ENCODE data around the gene METRNL.
"Not testable (repeated sequence)": the region's sequence is repeated elsewhere in the genome, so short reads cannot be mapped to it uniquely, and the experiment has no call there.

Gene METRNL

DNA sequence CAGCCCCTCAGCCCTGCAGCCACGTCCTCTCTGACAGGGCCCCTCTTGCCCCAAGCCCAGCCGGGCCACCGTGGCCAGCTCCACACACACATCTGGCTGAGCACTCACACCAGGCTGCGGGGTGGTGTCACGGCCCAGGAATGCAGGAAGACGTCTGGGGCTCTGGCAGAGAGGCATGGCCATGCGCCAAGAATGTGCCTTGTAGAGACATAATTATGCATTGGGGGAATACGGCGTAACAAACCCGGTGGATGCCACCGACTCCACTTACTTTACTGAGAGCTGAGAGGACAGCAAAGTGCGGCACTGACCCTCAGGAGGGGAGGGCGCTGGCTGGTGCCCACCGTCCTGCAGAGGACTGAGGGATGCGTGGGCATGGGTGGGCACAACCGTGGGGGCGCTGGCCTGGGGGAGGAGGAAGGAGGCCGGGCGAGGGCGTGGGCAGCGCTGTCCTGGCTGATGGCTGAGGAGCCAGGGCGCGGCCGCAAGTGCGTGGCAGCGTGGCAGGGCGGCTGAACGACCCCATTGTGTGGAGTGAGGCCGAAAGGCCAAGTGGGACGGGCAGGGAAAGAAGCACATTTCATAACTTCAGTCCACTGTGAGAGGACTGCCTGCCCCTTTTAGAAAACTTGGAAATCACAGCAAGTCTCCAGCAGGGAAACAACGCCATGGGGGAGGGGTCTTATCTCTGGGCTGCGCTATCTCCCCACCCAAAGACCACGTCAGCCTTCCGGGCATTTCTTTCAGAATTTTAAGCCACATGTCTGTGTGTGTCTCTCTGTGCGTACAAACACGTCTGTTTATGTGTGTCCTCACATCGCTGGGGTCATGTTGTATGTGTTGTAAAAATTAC lies 30.6 kb downstream of the METRNL start:
- DNase-seq, result no peak

DNA sequence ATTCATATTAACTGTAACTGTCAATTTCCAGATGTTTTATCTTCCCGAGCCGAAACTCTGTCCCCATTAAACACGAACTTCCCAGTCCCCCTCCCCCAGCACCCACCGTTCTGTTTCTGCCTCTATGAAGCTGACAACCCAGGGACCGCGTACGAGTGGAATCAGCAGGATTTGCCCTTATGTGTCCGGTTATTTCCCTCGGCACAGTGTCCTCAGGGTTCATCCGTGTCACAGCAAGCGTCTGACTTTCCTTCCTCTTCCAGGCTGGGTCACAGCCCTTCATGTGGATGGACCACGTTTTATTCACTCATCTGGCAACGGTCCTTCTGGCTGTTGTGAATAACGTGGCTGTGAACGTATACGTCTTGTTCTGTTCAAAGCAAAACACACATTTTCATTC lies 31.3 kb downstream of the METRNL start:
- DNase-seq, result no peak

DNA sequence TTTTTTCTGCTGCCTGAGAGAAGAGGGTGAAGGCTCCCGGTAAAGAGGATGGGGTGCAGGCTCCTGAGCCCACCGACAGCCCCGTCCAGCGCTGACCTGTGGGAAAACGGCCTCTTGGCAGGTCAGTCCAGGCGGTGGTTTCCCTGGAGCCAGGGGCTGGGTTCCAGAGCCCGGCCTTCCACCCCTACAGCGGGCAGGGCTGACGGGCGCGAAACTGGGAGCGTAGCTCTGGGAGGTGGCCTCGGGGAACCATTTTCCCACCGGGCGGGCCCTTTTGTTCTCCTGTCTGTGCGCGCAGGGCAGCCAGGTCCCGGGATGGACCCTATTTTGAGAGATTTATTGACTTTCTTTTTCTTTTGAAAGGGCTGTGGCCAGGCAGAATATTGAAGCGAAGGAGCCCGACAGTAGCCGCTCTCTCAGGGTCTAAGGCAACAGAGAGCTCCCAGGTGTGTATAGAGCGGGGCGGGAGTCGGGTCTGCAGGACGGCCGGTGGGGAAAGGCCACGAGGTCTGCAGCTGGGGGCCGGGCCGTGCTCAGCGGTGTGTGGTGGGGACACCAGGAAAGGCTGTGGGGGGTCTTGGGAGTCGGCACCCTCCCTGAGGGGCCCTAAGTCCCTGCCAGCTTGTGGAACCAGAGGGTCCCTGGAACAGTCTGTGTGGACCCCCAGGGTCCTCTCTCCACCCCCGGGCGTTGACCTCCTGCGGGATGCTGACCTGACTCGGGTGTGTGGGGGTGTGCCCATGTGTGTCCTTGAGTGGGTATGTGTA lies 32.3 kb downstream of the METRNL start:
- DNase-seq, result no peak

GRCh38 chr17:83113381-83113780 lies 34.0 kb downstream of the METRNL start:
- no peak for DNase-seq

DNA sequence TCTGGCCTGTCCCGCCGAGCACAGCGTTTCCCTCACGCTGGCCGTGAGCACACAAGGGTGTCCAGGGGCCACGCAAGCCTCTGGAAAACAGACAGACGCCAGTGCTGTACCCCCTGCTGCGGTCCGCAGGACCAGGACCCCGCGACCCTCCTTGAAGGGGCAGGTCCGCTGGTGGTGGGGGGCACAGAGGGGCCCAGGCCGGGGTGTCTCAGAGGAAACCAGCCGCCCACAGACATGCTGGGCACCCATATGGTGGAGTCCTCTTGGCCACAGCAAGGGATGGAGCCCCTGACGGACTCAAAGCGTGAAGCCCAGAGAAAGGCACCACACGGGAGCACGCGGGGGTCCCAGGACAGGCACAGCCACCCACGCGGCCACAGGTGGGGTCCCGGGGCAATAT lies 34.4 kb downstream of the METRNL start:
- no peak for DNase-seq

GRCh38 chr17:83114706-83115105 lies 35.3 kb downstream of the METRNL start:
- DNase-seq, result no peak

- DNase-seq, result no peak
These were observed 35.8 kb downstream of the METRNL start for GRCh38 chr17:83115202-83115651.

- DNase-seq, result no peak
These were observed 36.4 kb downstream of the METRNL start for GRCh38 chr17:83115832-83116231.

DNA sequence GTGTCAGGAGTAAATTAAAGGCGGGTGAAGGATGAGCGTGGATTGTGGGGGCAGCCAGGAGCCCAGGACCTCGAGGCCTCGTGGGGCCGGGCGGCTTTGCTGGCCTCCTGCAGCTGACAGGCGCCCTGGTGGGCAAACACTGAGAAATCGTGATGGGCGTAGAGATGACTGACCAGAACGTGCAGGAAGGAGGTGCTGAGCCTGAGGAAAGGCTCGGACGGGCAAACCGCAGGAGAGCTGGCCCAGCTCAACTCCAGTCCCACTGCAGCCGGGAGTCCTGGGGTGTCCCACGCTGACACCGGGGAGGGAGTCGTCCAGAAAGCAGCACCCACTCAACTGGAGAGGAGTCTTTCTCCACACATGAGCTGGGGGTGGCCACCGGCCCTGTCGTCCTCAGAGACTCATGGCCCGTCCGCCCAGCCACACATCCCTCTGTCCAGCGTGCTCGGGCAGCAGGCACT lies 36.9 kb downstream of the METRNL start:
- no peak for DNase-seq

DNA sequence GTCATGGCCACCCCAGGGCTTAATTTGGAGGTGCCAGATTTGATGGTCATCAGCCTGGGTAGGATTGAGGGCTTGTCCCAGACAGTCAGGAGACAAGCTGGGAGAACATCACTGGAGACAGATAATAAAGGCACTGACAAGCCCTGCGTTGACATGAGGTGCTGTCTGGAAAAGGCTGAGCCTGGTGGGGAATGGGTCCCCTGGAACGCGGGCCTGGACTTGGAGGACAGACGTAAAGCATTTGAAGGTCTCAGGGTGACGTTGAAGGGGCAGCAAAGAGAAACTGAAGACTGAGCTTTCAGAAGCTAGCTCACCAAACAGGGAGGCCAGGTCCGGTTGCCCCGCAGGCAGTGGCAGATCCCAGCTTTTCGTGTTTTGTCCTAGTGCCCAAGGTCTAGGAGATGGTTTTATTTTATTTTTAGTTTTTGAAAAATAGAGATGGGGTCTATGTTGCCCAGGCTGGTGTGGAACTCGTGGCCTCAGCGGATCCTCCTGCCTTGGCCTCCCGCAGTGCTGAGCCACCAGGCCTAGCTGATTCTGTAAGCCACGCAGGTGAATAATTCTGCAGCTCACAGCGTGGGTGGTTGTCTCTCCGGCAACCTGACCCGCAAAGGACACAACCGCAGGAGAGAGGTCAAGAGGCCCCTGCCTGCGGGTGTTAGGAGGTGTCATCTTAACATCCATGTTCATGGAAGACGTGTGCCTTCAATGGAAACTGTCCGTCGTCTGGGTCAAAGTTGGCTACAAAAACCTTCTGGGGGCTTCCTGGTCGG lies 37.6 kb downstream of the METRNL start:
- DNase-seq, result no peak

DNA sequence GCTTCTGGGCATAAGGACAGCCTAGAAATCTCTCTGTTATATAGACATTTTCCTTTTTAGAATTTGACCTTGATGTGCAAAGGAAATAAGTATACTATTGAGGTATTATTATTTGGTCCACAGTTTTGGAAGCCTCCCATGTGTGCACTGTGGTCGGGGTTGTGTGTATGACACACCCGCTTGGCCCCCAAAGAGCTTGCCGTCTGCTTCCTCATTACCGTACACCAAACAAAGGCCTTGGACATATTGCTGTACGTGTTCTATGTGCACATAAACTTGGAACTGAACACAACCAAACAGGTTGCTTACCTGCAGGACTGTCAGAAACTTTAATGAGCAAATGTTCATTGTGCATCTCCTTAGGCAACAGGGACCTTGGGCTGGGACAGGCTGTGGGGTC lies 38.2 kb downstream of the METRNL start:
- DNase-seq, result no peak

- DNase-seq, result no peak
These were observed 38.8 kb downstream of the METRNL start for GRCh38 chr17:83118071-83118841.

DNA sequence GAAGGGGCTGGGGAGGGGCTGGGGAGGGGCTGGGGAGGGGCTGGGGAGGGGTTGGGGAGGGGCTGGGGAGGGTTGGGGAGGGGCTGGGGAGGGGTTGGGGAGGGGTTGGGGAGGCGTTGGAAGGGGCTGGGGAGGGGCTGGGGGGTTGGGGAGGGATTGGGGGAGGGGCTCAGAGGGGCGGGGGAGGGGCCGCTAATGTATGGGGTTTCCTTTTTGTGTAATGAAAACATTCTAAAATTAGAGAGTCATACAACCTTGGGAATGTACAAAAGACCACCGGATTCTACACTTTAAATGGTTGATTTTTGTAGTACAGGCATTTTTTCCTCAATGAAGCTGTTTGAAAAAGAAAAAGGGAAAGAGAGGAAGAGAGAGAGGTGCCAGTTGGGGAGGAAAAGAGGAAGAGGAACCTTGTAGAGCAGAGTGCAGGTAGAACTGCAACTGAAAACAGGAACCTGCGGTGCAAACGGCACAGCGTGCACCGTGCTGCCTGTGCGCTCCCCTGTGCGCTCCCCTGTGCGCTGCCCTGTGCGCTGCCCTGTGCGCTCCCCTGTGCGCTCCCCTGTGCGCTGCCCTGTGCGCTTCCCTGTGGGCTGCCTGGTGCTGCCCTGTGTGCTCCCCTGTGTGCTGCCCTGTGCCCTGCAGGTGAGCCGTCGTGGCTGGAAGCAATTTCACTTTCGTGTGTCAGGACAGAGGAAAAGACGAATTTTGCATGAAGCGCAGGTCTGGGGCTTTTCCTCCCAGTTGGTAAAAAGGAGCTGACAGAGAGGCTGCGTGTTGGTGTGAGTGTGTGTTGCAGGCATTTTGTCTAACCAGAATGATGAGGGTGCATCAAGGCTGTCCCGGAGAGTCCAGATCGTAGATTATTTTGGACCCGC lies 40.8 kb downstream of the METRNL start:
- no peak for DNase-seq

- not testable (repeated sequence) for DNase-seq
These were observed 42.1 kb downstream of the METRNL start for GRCh38 chr17:83121473-83121872.

DNA sequence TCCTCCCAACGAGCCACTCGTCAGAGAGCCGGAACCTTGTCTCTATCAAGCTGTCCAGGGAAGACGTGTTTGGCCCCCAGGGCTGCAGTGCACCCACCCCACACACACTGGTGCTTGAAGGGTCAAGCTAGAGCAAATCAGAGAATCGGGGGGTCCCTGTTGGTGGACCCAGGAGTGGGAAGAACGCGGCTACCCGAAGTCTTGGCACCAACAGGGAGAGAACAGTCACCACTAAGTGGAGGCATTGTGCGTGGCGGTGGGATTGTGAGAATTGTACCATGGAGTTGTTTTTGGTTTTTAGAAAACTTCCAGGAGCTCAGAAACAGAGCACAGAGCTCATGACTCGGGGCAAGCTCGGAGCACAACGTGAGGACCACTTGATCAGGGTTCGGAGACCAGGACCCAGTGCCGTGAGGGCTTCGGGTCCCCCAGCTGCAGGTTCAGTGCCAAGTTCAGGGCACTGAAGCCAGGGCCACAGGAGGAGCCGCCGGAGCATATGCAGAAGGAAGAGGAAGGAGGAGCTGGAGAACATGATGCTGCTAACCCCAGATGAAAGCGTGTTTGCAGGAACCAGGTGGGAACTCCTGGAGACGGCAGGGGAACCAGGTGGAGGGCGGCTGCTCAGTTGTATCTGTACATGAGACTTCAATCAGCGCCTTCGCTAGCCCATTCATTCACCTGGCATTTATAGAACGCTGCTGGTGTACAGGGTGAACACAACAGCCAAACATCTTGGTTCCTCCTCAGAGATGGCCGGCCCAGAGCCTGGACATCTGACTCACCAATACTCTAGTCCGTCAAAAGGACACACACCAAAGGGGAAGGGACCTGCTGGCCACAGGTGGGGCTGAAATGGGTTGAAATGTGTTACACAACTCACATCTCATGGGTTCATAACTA lies 42.8 kb downstream of the METRNL start:
- DNase-seq, result no peak

DNA sequence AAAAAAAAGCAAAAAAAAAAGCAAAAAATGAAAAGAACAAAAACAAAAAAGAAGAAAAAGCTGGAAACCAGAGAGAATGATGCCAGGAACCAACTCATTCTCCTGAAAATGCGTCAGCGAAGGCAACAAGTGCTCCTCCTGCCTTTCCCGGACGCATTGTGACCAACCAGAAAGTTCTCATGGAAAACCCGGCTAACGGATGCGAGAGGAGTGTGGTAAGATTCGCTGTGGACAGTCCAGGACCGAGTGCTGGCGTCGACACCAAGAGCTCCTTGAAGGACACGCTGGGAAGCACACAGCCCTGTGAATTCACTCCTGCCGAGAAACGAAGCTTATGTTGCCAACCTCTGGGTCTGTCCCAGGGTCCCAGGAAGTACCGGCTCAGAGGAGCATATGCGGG lies 43.4 kb downstream of the METRNL start:
- no peak for DNase-seq

- no peak for DNase-seq
These were observed 44.7 kb downstream of the METRNL start for GRCh38 chr17:83123896-83124801.

DNA sequence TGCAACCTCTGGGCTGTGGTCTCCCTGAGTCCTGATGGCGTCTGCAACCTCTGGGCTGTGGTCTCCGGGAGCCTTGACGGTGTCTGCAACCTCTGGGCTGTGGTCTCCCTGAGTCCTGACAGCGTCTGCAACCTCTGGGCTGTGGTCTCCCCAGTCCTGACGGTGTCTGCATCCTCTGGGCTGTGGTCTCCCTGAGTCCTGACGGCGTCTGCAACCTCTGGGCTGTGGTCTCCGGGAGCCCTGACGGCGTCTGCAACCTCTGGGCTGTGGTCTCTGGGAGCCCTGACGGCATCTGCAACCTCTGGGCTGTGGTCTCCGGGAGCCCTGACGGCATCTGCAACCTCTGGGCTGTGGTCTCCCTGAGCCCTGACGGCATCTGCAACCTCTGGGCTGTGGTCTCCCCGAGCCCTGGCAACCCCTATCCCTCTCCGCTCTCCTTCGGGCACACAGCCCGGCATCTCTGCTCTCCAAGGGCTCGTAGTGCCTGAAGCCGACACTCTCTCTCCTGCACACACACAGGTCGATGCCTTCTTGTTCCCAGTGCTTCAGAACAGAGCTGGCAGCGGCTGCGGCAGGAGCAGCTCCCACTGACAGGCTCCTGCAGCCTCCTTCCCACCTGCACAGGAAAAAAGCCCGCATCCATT lies 45.6 kb downstream of the METRNL start:
- DNase-seq, result no peak
